Fibroblast of lung (primary cell): ENCODE data around the gene NLE1.

Source experiments
- EZH2 ChIP-seq: IDR thresholded peaks from 2 replicates; pipeline ENCODE4 v1.5.1; 2012; ENCODE audit warnings: low read length, control low read depth, mild to moderate bottlenecking; ENCODE audit errors: missing control alignments
- TF ChIP-seq, protein P1 (sequence below), 2 donors: IDR thresholded peaks in 1 of 2; conservative IDR thresholded peaks in 1 of 2; 1 replicate in 1 of 2; 2 replicates in 1 of 2; pipeline ENCODE4 v1.5.1; 2011 to 2012; ENCODE audit warnings: low read length in 2 of 2, control low read depth in 1 of 2, inconsistent platforms in 1 of 2, low read depth in 1 of 2, mild to moderate bottlenecking in 1 of 2

GRCh38 chr17:35119370-35120165, 22.5 kb downstream of the NLE1 start, which contains the start of gene RAD51D:
- TF ChIP-seq, protein P1, sequence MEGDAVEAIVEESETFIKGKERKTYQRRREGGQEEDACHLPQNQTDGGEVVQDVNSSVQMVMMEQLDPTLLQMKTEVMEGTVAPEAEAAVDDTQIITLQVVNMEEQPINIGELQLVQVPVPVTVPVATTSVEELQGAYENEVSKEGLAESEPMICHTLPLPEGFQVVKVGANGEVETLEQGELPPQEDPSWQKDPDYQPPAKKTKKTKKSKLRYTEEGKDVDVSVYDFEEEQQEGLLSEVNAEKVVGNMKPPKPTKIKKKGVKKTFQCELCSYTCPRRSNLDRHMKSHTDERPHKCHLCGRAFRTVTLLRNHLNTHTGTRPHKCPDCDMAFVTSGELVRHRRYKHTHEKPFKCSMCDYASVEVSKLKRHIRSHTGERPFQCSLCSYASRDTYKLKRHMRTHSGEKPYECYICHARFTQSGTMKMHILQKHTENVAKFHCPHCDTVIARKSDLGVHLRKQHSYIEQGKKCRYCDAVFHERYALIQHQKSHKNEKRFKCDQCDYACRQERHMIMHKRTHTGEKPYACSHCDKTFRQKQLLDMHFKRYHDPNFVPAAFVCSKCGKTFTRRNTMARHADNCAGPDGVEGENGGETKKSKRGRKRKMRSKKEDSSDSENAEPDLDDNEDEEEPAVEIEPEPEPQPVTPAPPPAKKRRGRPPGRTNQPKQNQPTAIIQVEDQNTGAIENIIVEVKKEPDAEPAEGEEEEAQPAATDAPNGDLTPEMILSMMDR (conservative IDR thresholded peaks at IDR 0.05 in 1 of 2, IDR thresholded peaks at IDR 0.05 in 1 of 2; ENCODE audit: low read depth in 1 of 2, low read length in 2 of 2), result peak; percentile 56 to 79
- TF ChIP-seq EZH2, result no peak
